HEK293T (cell line): Measurements from ENCODE around the gene TIMP3.

Experiments used
- CTBP1 ChIP-seq: fragments of 450-650 bp; IDR thresholded peaks from 2 replicates; pipeline ENCODE4 v1.6.1; 2016; ENCODE audit warnings: borderline replicate concordance
- FOXA1 ChIP-seq: fragments of 450-650 bp; IDR thresholded peaks from 2 replicates; pipeline ENCODE4 v1.6.1; 2016; ENCODE audit warnings: mild to moderate bottlenecking
- FOXK2 ChIP-seq: fragments of 450-650 bp; IDR thresholded peaks from 2 replicates; pipeline ENCODE4 v1.6.1; 2016; ENCODE audit warnings: mild to moderate bottlenecking
- L3MBTL2 ChIP-seq: fragments of 450-650 bp; conservative IDR thresholded peaks from 2 replicates; pipeline ENCODE4 v1.6.1; 2016; ENCODE audit warnings: mild to moderate bottlenecking
- SP1 ChIP-seq: fragments of 450-650 bp; IDR thresholded peaks from 2 replicates; pipeline ENCODE4 v1.6.1; 2017

DNA sequence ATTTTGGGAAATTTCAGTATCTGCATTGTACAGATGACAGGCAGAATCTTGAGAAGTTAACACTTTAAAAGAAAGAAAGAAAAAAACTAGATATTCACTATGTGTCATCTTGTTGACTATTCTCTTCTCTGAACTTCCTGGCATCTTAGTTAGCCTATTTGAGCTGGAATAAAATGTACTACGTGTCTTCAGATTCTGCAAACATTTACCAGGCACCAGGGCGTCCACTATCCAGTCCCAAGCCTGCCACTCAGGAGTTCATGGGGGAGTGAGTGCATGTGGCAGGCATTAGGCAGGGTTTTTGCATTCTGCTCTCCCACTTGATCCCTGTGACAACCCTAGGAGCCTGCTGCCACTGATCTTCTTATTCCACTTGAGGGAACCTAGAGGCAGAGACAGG, 25.0 kb downstream of the TIMP3 start:
- TF ChIP-seq L3MBTL2 (no peak), FOXA1 (no peak), SP1 (no peak), CTBP1 (no peak), FOXK2 (no peak)
